AG10803 (cell line): Measurements from ENCODE around the gene VTA1.

Experiments
- DNase-seq: peaks from one replicate; pipeline ENCODE4 v3.0.0; 2010; ENCODE audit warnings: low read depth
- H3K4me3 ChIP-seq: 2 replicates; pipeline ENCODE4 v1.5.1; 2011; ENCODE audit warnings: mild to moderate bottlenecking, low read length, control low read depth
- CTCF ChIP-seq: conservative IDR thresholded peaks from 2 replicates; pipeline ENCODE4 v1.5.1; 2011; ENCODE audit warnings: mild to moderate bottlenecking, low read length, control low read depth, inconsistent platforms

Gene VTA1

GRCh38 chr6:142246960-142247359, 99.9 kb downstream of the VTA1 start:
- no peak overlapping the region for H3K4me3 ChIP-seq
- DNase-seq: no peak
- no peak for TF ChIP-seq CTCF

- DNase-seq: no peak
- H3K4me3 ChIP-seq: no peak overlapping the region
- no peak for TF ChIP-seq CTCF
These were observed 102.2 kb downstream of the VTA1 start for GRCh38 chr6:142249266-142249665.

GRCh38 chr6:142251930-142252445, 104.9 kb downstream of the VTA1 start:
- no peak for DNase-seq
- no peak for TF ChIP-seq CTCF
- no peak overlapping the region for H3K4me3 ChIP-seq

- no peak overlapping the region for H3K4me3 ChIP-seq
- no peak for TF ChIP-seq CTCF
- DNase-seq: no peak
These were observed 107.5 kb downstream of the VTA1 start for GRCh38 chr6:142254513-142254912.

- H3K4me3 ChIP-seq: no peak overlapping the region
- TF ChIP-seq CTCF: no peak
- no peak for DNase-seq
These were observed 108.7 kb downstream of the VTA1 start for GRCh38 chr6:142255785-142256184.

GRCh38 chr6:142258305-142258704, 111.2 kb downstream of the VTA1 start:
- no peak for TF ChIP-seq CTCF
- H3K4me3 ChIP-seq: no peak overlapping the region
- DNase-seq: no peak

- no peak overlapping the region for H3K4me3 ChIP-seq
- no peak for TF ChIP-seq CTCF
- DNase-seq: no peak
These were observed 111.7 kb downstream of the VTA1 start for GRCh38 chr6:142258757-142259156.
